ENCODE data around the gene ITPKC.

- TF ChIP-seq, protein P1, sequence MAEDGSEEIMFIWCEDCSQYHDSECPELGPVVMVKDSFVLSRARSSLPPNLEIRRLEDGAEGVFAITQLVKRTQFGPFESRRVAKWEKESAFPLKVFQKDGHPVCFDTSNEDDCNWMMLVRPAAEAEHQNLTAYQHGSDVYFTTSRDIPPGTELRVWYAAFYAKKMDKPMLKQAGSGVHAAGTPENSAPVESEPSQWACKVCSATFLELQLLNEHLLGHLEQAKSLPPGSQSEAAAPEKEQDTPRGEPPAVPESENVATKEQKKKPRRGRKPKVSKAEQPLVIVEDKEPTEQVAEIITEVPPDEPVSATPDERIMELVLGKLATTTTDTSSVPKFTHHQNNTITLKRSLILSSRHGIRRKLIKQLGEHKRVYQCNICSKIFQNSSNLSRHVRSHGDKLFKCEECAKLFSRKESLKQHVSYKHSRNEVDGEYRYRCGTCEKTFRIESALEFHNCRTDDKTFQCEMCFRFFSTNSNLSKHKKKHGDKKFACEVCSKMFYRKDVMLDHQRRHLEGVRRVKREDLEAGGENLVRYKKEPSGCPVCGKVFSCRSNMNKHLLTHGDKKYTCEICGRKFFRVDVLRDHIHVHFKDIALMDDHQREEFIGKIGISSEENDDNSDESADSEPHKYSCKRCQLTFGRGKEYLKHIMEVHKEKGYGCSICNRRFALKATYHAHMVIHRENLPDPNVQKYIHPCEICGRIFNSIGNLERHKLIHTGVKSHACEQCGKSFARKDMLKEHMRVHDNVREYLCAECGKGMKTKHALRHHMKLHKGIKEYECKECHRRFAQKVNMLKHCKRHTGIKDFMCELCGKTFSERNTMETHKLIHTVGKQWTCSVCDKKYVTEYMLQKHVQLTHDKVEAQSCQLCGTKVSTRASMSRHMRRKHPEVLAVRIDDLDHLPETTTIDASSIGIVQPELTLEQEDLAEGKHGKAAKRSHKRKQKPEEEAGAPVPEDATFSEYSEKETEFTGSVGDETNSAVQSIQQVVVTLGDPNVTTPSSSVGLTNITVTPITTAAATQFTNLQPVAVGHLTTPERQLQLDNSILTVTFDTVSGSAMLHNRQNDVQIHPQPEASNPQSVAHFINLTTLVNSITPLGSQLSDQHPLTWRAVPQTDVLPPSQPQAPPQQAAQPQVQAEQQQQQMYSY (CRISPR knock-in tag; IDR thresholded peaks at IDR 0.05) = no peak
- TF ChIP-seq TMF1 (CRISPR knock-in tag; IDR thresholded peaks at IDR 0.05; ENCODE audit: low read depth) (no peak), ZSCAN25 (CRISPR knock-in tag; IDR thresholded peaks at IDR 0.05) (no peak), ARNTL (CRISPR knock-in tag; IDR thresholded peaks at IDR 0.05) (no peak), EHMT2 (IDR thresholded peaks at IDR 0.05; ENCODE audit: borderline replicate concordance, low read depth, low read length) (no peak), PAX8 (CRISPR knock-in tag; IDR thresholded peaks at IDR 0.05; ENCODE audit: borderline replicate concordance) (no peak), ZNF460 (CRISPR knock-in tag; IDR thresholded peaks at IDR 0.05; ENCODE audit: borderline replicate concordance) (no peak), ARID3A (IDR thresholded peaks at IDR 0.05; ENCODE audit: low read depth, low read length) (no peak), RFXAP (CRISPR knock-in tag; IDR thresholded peaks at IDR 0.05; ENCODE audit: borderline replicate concordance) (no peak)
- TF ChIP-seq, protein P2, sequence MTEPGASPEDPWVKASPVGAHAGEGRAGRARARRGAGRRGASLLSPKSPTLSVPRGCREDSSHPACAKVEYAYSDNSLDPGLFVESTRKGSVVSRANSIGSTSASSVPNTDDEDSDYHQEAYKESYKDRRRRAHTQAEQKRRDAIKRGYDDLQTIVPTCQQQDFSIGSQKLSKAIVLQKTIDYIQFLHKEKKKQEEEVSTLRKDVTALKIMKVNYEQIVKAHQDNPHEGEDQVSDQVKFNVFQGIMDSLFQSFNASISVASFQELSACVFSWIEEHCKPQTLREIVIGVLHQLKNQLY (CRISPR knock-in tag; IDR thresholded peaks at IDR 0.05) = no peak
Observed at GRCh38 chr19:40688309-40688708, 28.6 kb upstream of the ITPKC start.

Measured in HepG2 (cell line).